ENCODE results near the gene ZMAT5. TPM values are rescaled to one million over a fixed set of nuclear protein-coding genes. Genes with fewer than 3 reads are reported as not detected.

Gene ZMAT5
- total and polyA plus RNA-seq, 2 of the 13 experiments (the other 11 are each of a cell fraction or from before 2014, with no cell fraction given): 20.7 to 27.8 TPM

DNA sequence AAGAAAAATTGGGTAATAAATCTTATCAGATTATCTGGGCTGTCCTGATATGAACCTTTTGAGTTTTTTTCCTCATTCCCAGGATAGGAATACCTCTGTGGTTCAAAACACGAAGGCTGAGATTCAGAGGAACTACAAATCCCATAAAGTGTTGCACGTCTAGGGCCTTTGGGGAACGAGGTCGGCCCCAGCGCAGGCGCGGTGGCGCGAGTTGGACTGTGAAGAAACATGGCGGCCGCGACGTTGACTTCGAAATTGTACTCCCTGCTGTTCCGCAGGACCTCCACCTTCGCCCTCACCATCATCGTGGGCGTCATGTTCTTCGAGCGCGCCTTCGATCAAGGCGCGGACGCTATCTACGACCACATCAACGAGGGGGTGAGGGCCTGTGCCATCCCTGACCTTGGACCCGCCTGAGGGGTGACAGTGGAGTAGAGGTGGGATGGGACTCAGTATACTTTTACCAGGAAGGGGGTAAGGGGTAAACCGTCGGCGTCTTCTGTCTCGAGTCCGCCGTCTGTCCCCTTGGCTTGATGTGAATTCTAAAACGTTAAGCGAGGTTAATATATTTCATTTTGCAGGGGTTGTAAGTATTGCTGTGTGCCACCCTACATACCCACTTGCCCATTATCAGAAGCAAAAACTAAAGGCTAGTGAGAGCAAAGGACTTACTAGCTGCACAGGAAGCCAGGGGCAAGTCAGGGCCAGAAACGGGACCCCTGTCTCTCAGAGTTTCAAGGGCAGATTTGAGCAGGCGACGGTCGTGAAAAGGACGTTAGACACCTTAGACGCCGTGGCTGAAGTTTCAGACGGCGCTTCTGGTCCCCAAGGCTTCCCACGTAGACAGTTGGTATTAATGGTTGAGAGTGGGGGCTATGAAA is 604 bp upstream of the ZMAT5 start, which contains the start of gene UQCR10 (continued):
- TF ChIP-seq ZSCAN29 (CRISPR knock-in tag; conservative IDR thresholded peaks at IDR 0.05) (0 out of 2 replicates have a peak, but pooled peaks have one; percentile 25), GATAD1 (CRISPR knock-in tag; IDR thresholded peaks at IDR 0.05) (peak; percentile 80), HMGA1 (CRISPR knock-in tag; conservative IDR thresholded peaks at IDR 0.05) (no peak), DNMT1 (CRISPR knock-in tag; IDR thresholded peaks at IDR 0.05) (peak; percentile 81; the same call in 1 of the 2 replicates), ZNF629 (CRISPR knock-in tag; conservative IDR thresholded peaks at IDR 0.05) (no peak), ZSCAN12 (CRISPR knock-in tag; IDR thresholded peaks at IDR 0.05) (no peak), IKZF1 (IDR thresholded peaks at IDR 0.05) (no peak), ZBTB37 (CRISPR knock-in tag; IDR thresholded peaks at IDR 0.05) (no peak), ZFP90 (CRISPR knock-in tag; IDR thresholded peaks at IDR 0.05; ENCODE audit: borderline replicate concordance) (peak; percentile 79; the same call in 1 of the 2 replicates), ZNF878 (CRISPR knock-in tag; IDR thresholded peaks at IDR 0.05) (no peak), MZF1 (CRISPR knock-in tag; IDR thresholded peaks at IDR 0.05; ENCODE audit: borderline replicate concordance) (no peak), ZNF792 (CRISPR knock-in tag; IDR thresholded peaks at IDR 0.05) (0 out of 2 replicates have a peak, but pooled peaks have one; percentile 20), ELF3 (CRISPR knock-in tag; IDR thresholded peaks at IDR 0.05) (0 out of 2 replicates have a peak, but pooled peaks have one; percentile 10), YY1 (IDR thresholded peaks at IDR 0.05; ENCODE audit: insufficient read depth, insufficient replicate concordance, low read depth, low read length) (peak; percentile 94), MXD4 (CRISPR knock-in tag; IDR thresholded peaks at IDR 0.05) (0 out of 2 replicates have a peak, but pooled peaks have one; percentile 7), KLF9 (CRISPR knock-in tag; IDR thresholded peaks at IDR 0.05; ENCODE audit: low read depth) (no peak), TSC22D2 (CRISPR knock-in tag; IDR thresholded peaks at IDR 0.05; ENCODE audit: borderline replicate concordance) (peak; percentile 46; the same call in 1 of the 2 replicates), ZNF232 (CRISPR knock-in tag; IDR thresholded peaks at IDR 0.05; ENCODE audit: borderline replicate concordance) (peak; percentile 48; the same call in 1 of the 2 replicates), REL (CRISPR knock-in tag; conservative IDR thresholded peaks at IDR 0.05) (no peak), MXD3 (CRISPR knock-in tag; IDR thresholded peaks at IDR 0.05) (peak; percentile 54; the same call in 1 of the 2 replicates), KDM4B (CRISPR knock-in tag; IDR thresholded peaks at IDR 0.05) (no peak), HOXA9 (CRISPR knock-in tag; IDR thresholded peaks at IDR 0.05; ENCODE audit: borderline replicate concordance) (no peak), ZNF598 (CRISPR knock-in tag; IDR thresholded peaks at IDR 0.05; ENCODE audit: borderline replicate concordance) (no peak), HOXA3 (CRISPR knock-in tag; IDR thresholded peaks at IDR 0.05) (peak; percentile 65)
- TF ChIP-seq, protein P1, sequence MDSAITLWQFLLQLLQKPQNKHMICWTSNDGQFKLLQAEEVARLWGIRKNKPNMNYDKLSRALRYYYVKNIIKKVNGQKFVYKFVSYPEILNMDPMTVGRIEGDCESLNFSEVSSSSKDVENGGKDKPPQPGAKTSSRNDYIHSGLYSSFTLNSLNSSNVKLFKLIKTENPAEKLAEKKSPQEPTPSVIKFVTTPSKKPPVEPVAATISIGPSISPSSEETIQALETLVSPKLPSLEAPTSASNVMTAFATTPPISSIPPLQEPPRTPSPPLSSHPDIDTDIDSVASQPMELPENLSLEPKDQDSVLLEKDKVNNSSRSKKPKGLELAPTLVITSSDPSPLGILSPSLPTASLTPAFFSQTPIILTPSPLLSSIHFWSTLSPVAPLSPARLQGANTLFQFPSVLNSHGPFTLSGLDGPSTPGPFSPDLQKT (CRISPR knock-in tag; IDR thresholded peaks at IDR 0.05; ENCODE audit: borderline replicate concordance): no peak
- TF ChIP-seq, protein P2, sequence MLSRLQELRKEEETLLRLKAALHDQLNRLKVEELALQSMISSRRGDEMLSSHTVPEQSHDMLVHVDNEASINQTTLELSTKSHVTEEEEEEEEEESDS (CRISPR knock-in tag; IDR thresholded peaks at IDR 0.05; ENCODE audit: borderline replicate concordance): 0 out of 2 replicates have a peak, but pooled peaks have one; percentile 58
- TF ChIP-seq, protein P3, sequence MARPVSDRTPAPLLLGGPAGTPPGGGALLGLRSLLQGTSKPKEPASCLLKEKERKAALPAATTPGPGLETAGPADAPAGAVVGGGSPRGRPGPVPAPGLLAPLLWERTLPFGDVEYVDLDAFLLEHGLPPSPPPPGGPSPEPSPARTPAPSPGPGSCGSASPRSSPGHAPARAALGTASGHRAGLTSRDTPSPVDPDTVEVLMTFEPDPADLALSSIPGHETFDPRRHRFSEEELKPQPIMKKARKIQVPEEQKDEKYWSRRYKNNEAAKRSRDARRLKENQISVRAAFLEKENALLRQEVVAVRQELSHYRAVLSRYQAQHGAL (CRISPR knock-in tag; IDR thresholded peaks at IDR 0.05; ENCODE audit: not compliant biosample characterization): no peak
